Ammon's horn (tissue), 1 donor: ENCODE results near the gene IRF9.

Experiments
- DNase-seq: peaks from one replicate; pipeline ENCODE4 v3.0.0-alpha.2; 2016; ENCODE audit warnings: low spot score

Gene IRF9

DNA sequence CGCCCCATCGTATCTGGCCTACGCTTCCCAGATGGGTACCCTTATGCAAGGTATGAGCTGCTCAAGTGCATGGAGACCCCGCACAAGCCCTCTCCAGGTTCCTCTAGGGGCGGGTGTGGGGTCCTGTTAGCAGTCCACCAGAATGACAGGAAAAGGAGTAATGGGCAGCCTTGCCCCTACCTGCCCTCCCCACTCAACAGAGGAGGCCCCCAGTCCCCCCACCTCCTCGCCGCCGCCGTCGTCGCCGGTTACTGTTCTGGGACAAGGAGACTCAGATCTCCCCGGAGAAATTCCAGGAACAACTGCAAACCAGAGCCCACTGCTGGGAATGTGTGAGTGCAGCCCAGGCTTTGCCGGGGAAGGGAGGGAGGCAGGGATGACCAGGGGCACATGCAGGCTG is 16.8 kb downstream of the IRF9 start:
- no peak for DNase-seq

DNA sequence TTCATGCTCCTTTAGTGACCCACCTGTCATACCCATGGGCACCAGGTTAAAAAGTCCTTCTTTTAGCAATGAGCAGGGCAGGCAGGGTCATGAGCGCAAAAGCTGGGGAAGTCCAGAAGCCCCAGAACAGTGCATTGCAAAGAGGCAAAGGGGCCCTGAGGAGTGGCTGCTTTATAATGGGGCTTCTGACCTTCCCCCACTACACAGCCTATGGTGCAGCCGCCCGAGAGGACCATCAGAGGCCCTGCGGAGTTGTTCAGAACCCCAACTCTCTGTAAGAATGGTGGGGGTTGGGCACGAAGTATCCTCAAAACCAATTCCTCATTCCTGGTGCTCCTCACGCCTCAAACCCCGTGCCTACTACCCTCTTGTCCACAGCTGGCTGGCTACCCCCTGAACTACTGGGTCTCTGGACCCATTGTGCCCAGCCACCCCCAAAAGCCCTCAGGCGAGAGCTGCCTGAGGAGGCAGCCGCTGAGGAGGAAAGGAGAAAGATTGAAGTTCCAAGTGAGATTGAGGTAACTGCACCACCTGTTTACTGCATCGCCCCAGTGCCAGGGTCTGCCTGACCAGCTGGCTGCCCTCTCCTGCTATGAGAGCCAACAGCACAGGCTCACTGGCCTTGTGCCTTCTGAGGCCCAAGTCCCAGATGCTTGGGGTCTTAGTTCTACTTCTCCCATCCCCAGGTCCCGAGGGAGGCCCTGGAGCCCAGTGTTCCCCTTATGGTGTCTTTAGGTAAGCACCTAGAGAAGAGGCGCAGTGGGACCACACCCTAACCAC is 17.5 kb downstream of the IRF9 start:
- no peak for DNase-seq

DNA sequence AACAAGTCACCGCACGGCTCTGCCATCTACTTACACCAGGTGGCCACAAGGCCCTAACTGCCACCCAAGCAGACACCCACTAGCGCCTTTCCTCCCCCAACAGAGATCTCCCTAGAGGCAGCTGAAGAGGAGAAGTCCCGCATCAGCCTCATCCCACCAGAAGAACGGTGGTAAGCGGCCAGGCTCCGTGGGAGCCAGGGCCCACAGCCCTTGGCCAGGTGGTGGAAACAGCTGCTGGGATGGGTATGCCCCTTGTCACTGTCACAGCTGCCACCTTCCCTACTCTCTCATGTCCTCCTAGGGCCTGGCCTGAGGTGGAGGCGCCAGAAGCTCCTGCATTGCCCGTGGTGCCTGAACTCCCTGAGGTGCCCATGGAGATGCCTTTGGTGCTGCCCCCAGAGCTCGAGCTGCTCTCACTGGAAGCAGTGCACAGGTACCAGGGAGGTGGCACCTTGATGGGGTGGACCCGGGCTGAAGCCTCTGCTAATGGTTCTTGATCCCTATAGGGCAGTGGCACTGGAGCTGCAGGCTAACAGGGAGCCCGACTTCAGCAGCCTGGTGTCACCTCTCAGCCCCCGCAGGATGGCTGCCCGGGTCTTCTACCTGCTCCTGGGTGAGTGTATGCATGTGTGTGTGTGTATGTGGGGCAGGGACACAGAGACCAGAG is 18.4 kb downstream of the IRF9 start:
- DNase-seq: no peak

DNA sequence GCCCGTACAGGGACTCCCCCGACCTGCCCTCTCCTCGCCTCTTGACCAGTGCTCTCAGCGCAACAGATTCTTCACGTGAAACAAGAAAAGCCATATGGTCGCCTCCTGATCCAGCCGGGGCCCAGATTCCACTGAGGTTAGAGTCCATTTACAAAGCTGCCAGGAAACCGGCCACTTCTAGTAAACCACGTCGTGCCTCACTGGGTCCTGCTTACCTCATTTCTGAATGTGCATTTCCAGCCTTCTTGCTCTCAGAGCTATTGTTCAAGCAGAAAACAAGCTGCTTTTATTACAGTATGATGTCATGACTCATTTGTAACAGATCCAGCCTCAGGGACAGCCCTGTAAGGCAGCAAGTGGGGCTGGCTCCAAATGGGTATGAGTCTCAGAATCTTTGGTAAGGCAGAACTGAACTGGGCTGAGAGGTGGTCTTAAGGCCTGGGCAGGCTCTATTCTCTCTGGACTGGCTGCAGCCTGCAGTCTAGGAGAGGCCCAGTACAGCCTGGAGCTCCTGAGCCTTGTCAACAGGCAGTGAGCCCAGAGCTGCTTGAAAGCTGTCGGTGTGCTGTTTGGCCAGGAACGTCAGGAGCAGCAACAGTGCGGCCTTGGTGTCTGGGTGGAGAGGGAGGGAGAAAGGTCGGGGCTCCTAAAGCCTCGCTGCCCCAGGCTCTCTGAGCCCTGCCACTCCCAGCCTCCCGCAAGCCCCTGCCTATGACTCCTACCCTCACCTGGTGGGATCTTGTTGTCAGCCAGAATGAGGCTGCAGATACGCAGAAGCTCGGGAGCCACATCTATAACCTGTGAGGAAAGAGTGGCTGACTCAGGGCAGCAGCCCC is 19.1 kb downstream of the IRF9 start:
- peak; percentile 82 for DNase-seq

DNA sequence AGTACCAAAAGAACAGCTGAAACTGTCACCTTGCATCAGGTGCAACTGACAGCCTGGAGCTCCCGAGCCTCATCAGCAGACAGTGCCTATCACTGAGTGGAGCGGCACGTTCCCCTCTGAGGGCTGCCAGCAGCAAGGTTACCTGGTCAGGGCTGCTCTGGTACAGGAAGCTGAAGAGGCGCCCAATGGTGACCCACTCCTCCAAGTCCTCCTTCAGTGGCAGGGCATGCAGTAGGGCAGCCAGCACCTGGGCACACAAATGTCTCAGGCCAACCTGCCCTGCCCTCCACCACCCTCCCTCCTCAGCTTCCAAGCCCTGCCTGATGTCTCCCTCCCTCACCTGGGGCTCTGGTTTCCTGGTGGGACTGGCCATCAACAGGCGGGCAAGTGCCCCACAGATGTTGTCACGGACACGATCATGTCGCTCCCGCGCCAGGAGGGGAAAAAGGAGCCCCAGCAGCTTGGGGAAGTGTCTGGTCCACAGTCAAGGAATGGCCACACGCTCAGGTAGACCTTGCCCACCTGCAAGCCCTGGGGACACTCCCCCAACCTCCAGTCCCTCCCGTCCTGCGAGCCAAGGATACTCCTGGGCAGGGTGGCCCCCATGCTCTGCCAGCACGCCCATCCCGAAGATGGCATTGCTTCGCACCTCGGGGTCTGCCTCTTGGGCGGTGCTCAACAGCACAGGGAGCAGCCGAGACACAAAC is 20.5 kb downstream of the IRF9 start:
- no peak for DNase-seq

DNA sequence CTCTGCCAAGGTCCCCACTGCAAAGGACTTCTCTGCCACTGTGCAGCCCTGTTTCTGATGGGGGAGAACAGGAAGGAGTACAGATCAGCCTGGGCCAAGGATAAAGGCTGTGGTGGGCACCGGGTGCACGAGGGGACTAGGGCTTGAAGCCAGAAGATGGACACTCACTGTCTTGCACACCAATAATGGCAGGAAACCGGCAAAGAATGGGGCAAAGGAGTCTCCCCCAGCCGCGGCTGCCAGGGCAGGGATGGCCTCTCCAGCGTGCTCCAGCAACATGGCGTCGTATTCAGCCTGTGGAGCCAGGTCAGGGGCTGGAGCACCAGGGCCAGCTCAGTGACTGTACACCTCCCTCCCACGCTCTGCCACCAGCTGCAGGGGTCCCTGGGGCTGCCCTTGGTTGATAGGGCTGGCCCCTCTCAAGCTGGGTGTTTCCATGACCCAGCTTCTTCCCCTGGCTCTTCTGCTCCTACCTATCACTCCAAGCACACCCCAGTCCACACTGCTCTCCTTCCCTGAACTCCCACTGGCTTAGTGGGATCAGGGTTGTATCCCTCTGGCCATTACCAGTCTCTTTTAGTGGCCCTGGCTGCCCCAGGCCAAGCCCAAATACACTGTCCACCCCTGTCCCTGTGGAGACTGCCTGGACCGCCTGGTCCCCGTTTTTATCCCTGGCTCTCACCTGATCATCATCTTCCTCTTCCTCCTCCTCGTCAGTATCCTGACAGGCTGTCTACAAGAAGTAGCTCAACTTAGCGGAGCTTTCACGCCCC is 21.2 kb downstream of the IRF9 start:
- no peak for DNase-seq

DNA sequence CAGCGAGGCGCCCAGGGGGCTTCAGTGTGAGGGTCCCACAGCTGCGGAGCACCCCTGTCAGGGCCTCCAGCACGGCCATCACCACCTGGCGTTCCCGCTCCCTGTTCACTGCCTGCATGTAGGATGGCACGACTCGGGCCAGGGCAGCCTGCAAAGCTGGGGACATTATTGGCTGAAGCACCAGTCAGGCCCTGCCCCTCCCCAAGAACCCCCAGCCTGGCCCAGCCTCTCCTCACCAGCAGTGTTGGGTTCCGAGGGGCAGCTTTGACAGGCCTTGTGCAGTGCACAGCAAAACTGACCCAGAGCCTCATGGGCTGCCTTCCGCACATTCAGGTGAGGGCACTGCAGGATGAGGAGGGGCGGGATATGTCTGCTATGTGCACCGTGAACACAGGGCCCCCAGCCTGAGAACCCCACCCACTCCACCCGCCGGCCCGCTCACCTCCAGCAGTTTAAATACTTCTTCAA is 22.0 kb downstream of the IRF9 start:
- DNase-seq: no peak

DNA sequence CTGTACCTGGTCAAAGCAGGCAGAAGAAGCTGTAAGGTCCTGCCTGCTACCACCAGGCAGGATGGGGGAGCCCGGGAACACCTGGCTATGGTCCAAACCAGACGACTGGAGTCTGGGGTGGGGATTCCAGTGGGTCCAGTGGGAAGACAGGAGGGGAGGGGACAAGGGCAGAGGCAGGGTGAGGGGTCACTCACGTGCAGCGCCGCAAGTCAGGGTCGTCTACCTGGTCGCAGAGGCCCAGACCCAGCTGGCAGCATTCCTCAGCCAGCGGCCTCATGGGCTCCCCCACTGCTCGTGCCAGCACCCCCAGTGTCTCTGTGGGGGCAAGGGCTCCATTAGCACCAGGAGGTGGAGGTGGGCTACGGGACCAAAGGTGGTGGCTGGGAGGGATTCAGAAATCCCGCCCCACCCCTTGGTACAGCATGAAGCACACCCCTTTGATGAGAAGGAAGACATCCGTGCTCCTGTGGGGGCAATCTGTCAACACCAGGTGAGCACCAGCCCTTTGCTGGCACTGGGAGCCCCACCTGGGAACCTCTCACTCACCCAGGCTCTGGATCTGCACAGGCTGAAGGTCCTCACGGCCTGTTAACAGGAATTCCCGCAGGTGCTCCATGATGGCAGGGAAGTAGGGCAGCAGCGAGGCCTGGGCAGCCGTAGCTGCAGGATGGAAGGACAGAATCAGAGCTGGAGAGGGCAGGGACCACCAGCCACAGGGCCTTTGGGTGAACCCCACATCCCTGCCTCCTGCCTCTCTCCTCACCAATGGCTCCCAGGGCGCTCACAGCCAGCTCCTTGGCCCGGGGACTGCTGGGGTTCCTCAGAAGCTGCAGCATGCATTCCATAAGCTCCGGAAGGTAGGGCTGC is 23.3 kb downstream of the IRF9 start:
- DNase-seq: no peak

DNA sequence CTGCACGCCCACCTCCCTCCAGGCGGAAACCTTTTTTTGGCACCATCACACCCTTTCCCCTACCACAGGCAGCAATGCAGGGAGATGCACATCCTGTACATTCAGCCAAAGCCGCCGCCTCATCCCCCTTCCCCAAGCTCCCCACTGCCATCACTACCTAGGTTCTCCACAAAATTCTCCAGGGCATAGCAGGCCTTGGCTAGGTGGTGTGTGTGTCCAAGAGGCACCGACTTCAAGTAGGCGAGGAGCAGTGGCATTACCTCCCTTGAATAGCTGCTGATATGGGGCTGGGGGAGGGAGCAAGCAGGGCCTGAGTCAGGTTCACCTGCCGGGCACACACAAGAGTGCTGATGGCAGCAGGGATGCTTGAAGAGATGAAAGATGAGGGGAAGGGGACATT is 24.0 kb downstream of the IRF9 start:
- no peak for DNase-seq

DNA sequence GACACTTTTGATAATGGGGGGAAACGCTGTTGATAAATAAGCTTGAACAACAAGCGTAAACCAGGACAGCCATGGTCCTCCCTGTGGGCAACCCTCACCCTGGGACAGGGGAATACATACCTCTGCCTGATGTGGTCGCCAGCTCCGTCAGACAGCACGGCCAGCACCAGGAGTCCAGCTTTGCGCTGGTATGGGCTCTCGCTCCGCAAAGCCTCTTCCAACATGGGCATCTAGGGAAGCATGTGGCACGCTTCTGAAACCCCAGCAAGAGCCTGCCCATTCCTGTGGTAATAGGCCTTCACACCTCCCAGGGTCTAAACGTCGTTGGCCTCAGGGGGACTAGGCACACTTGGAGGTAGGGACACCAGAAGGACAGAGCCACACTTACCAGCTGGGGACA is 24.7 kb downstream of the IRF9 start:
- no peak for DNase-seq

DNA sequence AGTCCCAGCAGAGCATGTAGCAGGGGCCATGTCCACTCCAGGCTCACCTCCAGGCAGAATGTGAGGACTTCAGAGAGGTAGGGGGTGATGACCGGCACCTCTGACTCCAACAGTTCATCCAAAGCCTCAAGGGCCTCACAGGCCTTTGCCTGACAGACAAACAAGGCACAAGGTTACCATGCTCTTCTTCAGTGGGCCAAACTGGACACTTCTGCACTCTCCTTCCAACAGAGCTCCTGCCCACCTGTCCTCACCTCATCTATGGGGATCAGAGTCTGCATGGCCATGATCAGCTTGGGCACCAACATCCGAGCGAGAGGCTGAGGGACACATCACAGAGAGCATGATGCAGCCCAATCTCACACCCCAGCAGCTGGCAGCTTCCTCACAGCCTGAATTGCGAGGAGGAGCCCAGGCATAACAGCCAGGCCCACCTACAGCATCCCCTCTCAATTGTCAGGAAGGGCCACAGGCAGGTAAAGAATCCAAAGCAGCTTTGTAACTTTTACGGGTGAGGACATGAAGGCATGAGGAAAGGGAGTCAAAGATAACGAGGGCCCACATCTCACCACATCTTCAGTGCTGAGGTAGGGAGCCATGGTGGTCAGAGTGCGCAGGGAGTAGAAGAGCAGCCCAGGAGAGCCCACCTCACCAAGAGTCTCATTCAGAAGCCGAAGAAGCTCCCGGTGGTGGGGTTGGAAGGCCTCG is 25.9 kb downstream of the IRF9 start:
- DNase-seq: no peak

DNA sequence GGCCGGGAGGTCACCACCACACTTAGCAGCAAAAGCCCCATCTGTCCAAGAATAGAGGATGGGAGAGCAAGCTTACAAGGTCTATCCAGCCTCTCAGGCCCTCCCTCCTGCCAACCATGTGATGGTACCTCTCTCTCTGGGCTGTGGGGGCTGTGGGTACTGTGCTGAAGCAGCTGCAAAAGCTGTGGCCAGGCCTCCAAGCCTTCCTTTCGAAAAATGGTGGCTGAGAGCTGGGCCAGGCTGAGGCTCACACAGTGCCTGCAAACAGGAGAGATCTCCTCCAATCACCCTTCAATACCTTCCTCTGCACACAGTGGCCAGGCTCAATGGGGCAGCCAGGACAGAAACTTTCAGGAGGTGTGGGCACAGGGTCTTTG is 26.5 kb downstream of the IRF9 start:
- no peak for DNase-seq

DNA sequence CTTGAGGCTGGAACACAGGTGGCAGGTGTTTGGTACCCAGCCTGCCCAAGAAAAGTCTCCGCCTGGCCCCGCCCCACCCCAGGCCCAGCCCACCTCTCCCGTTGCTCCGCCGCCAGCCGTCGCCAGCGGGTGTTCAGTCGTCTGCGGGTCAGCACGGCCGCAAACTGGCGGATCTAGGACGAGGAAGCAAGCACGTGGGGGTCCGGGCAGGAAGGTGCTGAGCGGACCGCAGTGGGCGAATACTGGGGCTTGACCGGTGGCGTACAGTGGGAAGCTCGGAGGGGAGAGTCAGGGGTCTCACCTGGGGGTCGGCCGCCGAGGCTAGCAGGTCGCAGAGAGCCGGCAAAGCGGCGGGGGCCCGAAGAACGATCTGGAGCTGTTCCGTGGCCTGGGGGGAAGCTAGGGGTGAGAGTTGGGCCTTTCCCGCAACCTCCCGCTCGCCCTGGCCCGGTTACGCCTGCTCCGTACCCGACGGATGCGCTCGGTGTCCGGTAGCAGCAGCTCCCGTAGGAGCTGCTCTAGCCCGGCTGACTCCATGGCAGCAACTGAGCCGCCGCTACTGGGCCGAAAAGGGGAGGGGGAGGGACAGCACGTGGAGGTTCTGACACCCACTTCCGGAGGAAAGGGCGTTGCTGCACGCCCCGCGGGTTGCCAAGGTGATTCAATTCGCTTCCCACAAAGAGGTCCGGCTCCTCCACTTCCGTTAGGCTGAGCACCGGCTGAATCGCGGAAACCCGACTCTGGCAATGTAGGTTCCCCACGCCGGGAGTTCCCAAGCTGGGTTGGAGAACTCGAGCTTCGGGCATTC is 27.4 kb downstream of the IRF9 start, which contains the start of gene IPO4:
TSS of gene IPO4 (minus strand) at position 566 of the 808 bp plus-strand sequence. CDS start at position 537, 29 bp downstream.
- DNase-seq: peak; percentile 97

DNA sequence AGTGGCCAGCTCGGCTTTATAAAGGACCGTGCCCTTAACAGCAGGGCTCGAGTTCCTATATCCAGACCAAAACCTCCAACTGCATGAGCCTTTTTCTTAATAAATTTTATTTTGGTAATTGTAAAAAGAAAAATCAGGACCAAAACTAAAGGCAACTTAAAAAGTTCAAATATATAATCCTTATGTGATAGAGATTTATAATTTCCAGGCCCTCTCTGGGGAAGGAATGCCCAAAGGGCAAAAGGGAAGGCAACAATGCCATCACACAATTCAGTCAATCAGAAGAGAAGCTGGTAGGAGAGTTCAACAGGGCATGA is 28.0 kb downstream of the IRF9 start:
- no peak for DNase-seq

DNA sequence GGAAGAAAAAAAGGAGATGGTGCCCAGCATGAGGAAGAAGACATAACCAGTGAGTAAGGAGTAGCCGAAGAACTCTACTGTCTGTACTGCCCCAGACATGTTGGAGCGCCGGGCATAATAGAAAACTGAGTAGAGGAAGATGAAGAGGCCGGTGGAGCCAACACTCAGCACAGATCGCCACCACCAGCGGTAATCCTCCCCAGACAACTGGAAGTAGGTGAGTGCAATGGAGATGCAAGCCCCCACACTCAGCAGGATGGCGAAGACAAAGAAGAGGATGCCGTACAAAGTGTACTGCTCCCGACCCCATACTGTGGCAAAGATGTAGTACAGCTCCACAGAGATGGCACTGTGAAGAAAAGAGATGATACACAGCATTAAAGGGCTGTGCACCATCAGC is 28.4 kb downstream of the IRF9 start:
- DNase-seq: no peak

DNA sequence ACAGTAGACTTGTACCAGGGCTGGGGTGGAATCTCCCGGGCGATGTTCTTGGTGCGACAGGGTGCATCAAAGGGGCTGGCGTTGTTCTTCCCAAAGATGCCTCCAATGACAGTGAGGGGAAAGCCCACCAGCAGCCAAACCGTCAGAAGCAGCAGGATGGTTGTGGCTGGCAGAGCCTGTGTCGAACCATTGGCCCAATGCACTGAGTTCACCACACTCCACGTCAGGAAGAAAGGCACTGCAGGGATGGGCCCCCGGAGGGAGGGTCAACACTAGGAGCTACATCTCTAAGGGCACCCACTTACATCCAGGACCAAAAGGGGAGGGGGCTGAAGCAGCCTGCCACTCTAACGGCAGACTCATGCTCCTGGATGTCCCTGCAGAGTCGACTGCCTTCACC is 29.4 kb downstream of the IRF9 start:
- no peak for DNase-seq

DNA sequence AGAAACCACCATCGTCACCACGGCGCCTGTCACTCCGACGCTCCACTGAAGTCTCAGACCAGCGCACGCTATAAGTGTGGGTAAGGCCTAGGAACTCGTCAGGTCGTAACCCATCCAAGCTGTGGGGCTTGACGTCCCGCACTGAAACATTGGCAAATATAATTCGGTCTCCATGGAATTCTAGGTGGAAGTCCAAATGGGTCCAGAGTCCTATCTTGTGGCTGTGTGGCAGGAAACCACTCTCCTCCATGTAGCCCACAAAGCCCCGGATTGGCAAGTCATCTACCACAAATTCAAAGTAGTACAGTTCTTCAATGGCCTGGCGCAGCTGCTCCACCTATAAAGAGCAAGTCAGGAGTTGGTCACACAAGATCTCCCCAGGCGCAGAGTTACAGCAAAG is 31.9 kb downstream of the IRF9 start:
- no peak for DNase-seq

DNA sequence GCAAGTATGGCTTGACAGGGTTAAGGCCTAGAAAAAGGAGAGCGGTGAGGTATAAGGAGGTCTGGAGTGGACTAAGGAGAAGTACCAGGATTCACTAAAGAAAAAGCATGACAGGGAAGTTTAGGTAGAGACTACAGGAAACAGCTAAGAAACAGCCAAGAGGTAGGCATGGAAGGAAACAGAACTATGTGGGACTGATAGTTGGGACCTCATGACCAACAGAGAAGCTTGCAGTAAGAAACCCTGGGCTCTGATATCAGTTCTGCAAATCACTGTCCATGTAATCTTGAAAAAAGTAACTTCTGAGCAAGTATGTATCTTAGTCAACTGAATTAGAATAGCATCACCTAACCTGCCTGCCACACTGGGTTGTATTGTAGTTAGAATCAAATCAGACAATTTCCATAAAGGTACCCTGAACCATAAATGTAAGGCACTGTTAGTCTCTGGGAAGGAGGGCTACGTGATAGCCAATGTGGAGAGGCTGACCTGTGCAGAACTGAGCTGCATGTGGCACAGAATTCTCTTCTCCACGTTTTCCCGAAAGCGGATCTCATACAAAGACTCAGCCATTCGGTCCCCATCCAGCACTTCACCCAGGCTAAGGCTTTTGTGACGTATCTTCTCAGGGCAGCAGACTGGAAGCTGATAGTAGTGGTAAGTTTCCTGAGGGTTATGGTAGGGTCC is 33.3 kb downstream of the IRF9 start:
- no peak for DNase-seq

DNA sequence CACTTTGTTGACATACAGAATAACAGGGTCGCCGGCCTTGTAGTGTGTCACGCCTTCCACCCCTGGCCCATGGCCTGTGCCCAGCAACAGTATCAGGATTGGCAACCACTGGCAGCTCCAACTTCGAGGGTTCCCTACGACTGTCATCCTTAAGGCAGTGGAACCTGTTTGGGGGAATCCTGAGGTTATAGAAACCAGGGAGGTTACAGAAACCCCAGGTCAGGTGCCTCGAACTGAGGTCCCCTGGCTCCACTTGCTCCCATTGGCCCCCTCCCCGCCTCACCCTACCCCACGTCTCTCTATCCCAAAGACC is 33.8 kb downstream of the IRF9 start:
- DNase-seq: no peak
